ENCODE data around the gene FAM222B. TPM values are rescaled to one million over a fixed set of nuclear protein-coding genes. Genes with fewer than 3 reads are reported as not detected.

The FAM222B gene
- total and polyA plus RNA-seq, 2 of the 4 experiments (the other 2 are of a cell fraction): 2.5 to 10.8 TPM

GRCh38 chr17:28863953-28864352 is 21.4 kb upstream of the FAM222B start:
- ChIA-PET POLR2A (ENCODE audit: unreplicated experiment) (no interaction called here), CTCF (no interaction called here)
- TF ChIP-seq ELK1 (IDR thresholded peaks at IDR 0.05; ENCODE audit: borderline replicate concordance, low read depth, low read length) (no peak), MAFK (IDR thresholded peaks at IDR 0.05; ENCODE audit: low read depth, low read length) (no peak), RCOR1 (IDR thresholded peaks at IDR 0.05; ENCODE audit: insufficient replicate concordance, low read length) (no peak), NFE2L2 (IDR thresholded peaks at IDR 0.05; ENCODE audit: low read depth, low read length) (no peak), FOS (IDR thresholded peaks at IDR 0.05; ENCODE audit: low read depth, low read length) (no peak), RFX5 (IDR thresholded peaks at IDR 0.05; ENCODE audit: low read depth, low read length) (no peak), POLR2A (IDR thresholded peaks at IDR 0.05; ENCODE audit: low read depth, low read length) (no peak), MXI1 (IDR thresholded peaks at IDR 0.05; ENCODE audit: borderline replicate concordance, low read depth, low read length) (no peak), CHD1 (IDR thresholded peaks at IDR 0.05; ENCODE audit: low read depth, low read length) (no peak), CEBPB (IDR thresholded peaks at IDR 0.05; ENCODE audit: low read depth, low read length) (no peak)
- intact Hi-C loops (cut with micrococcal nuclease): no loop called here
- H3K23ac ChIP-seq (ENCODE audit: low read depth, low read length): no peak overlapping the region
- no peak overlapping the region for H2BK5ac ChIP-seq (ENCODE audit: low read depth, low read length, poor library complexity, severe bottlenecking)
- H2AFZ ChIP-seq (replicated peaks; ENCODE audit: low read length, poor library complexity): no peak overlapping the region
- BruUV-seq (replicated peaks): no TSS peak
- no peak overlapping the region for H3K9ac ChIP-seq (ENCODE audit: low read depth, low read length)
- no peak overlapping the region for H2AK5ac ChIP-seq (ENCODE audit: low read depth, low read length)
- dilution Hi-C loops (cut with HindIII; ENCODE audit: low sequenced_read_pairs, unreplicated experiment): no loop called here
- H2AK9ac ChIP-seq (replicated peaks; ENCODE audit: low read depth, low read length, poor library complexity): no peak overlapping the region
- H3K4me2 ChIP-seq (ENCODE audit: low read depth, low read length): no peak overlapping the region
- whole genome bisulfite sequencing, 2 experiments (ENCODE audit: extremely low coverage in 2 of 2, insufficient read length in 1 of 2): no CpG with 5 or more reads among the region's 1 CpG
- H3K14ac ChIP-seq (replicated peaks; ENCODE audit: low read depth, low read length): no peak overlapping the region
- no peaks in the 10 kb centered on the region for H3K9me3 ChIP-seq (ENCODE audit: control insufficient read depth, insufficient read depth, low read length)
- no peak overlapping the region for H4K8ac ChIP-seq (ENCODE audit: low read depth in 2 of 2, low read length in 2 of 2)
- H3K9me1 ChIP-seq (ENCODE audit: insufficient read depth, low read length): no peaks in the 10 kb centered on the region
- H3K56ac ChIP-seq (ENCODE audit: extremely low read depth, insufficient read depth, low read length): no peak overlapping the region
- no peak overlapping the region for H3K4ac ChIP-seq (ENCODE audit: low read depth, low read length)
- H3K4me3 ChIP-seq (ENCODE audit: insufficient read depth, low read depth, low read length): no peak overlapping the region
- H4K20me1 ChIP-seq (ENCODE audit: insufficient read depth, low read length): no peaks in the 10 kb centered on the region
- H2BK15ac ChIP-seq (ENCODE audit: low read depth, low read length): no peak overlapping the region
- H4K91ac ChIP-seq (ENCODE audit: insufficient read depth, low read depth, low read length): no peak overlapping the region
- no peak overlapping the region for H2BK20ac ChIP-seq (ENCODE audit: low read depth, low read length)
- DNase-seq: no peak
- H3K18ac ChIP-seq (ENCODE audit: low read depth, low read length): no peak overlapping the region
- no peak overlapping the region for H3K27ac ChIP-seq (ENCODE audit: insufficient read depth, low read length)
- H3K4me1 ChIP-seq (ENCODE audit: control insufficient read depth, insufficient read depth, low read length): no peaks in the 10 kb centered on the region
- peaks cover 9% of the 10 kb centered on the region for H3K36me3 ChIP-seq (ENCODE audit: control insufficient read depth, insufficient read depth, low read length)
- H3K27me3 ChIP-seq (ENCODE audit: control insufficient read depth, insufficient read depth, low read length): 0 out of 2 replicates have a peak, but pooled peaks cover 2% of the 10 kb centered on the region
- no peak for ATAC-seq (ENCODE audit: low read depth)
- in situ Hi-C loops (cut with MboI; ENCODE audit: low sequenced_read_pairs): no loop called here
- H2BK120ac ChIP-seq (ENCODE audit: low read depth, low read length): no peak overlapping the region
- H4K5ac ChIP-seq (ENCODE audit: low read depth, low read length): no peak overlapping the region
- H3K79me1 ChIP-seq (ENCODE audit: low read depth in 1 of 2, low read length in 2 of 2): no peaks in the 10 kb centered on the region

Data from IMR-90 (cell line).